Tibial artery (tissue), 4 donors: ENCODE results near the gene ARL8A.
"Not testable (repeated sequence)": the region's sequence is repeated elsewhere in the genome, so short reads cannot be mapped to it uniquely, and the experiment has no call there.

ENCODE experiments used
- DNase-seq, 2 donors: peaks; one replicate each; pipeline ENCODE4 v3.0.0-alpha.2; 2019
- H3K27ac ChIP-seq, 2 donors: fragments of 200-600 bp; sonication (generic) in 1 of 2; 1 replicate in 1 of 2; 2 replicates in 1 of 2; pipeline ENCODE4 v1.5.1; 2018 to 2019; ENCODE audit warnings: mild to moderate bottlenecking in 1 of 2
- H3K27me3 ChIP-seq, 2 donors: fragments of 200-600 bp; sonication (generic) in 1 of 2; one replicate each; pipeline versions ENCODE4 v1.5.1 to v1.6.0; 2016 to 2019
- H3K36me3 ChIP-seq, 3 donors: fragments of 200-600 bp; sonication (generic) in 2 of 3; one replicate each; pipeline ENCODE4 v1.5.1; 2016 to 2019; ENCODE audit warnings: mild to moderate bottlenecking in 2 of 3
- H3K4me1 ChIP-seq, 4 donors: fragments of 200-600 bp; sonication (generic) in 2 of 4; 1 replicate in 3 of 4; 2 replicates in 1 of 4; pipeline ENCODE4 v1.5.1; 2016 to 2019
- H3K4me3 ChIP-seq, 2 donors: fragments of 200-600 bp; sonication (generic) in 1 of 2; 1 replicate in 1 of 2; 2 replicates in 1 of 2; pipeline ENCODE4 v1.5.1; 2018 to 2019; ENCODE audit warnings: mild to moderate bottlenecking in 2 of 2
- H3K9me3 ChIP-seq, 3 donors: fragments of 200-600 bp; sonication (generic) in 1 of 3; one replicate each; pipeline ENCODE4 v1.5.1; 2016 to 2019
- intact Hi-C: fragments of 100-400 bp; cut with DNase I; formaldehyde crosslinking; loops from one replicate; pipeline ENCODE4 v1.15.0; 2023; ENCODE audit warnings: low total_unique reads
- TF ChIP-seq, protein P1 (sequence below), 2 experiments: fragments of 200-600 bp in 1 of 2; fragments of 450-650 bp in 1 of 2; IDR thresholded peaks; one replicate each; pipeline ENCODE4 v1.5.1; 2017 to 2019; ENCODE audit warnings: antibody characterized with exemption in 2 of 2, mild to moderate bottlenecking in 1 of 2, moderate library complexity in 1 of 2

Gene ARL8A

DNA sequence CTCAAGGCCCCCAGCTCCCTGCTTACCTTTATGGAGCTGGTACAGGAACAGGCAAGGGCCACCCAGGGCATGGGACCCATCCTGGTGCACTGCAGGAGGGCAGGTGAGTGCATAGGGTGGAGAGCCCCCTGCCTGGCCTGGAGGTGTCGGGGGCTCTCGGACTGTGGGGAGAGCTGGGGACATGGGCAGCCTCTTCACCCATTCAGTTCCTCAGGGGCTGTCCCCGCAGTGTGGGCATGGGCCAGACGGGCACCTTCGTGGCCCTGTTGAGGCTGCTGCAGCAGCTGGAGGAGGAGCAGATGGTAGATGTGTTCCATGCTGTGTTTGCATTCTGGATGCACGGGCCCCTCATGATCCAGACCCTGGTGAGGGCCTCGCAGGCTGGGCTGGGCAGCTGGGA lies 41.8 kb upstream of the ARL8A start:
- peaks cover 0 to 28% of the 10 kb centered on the region in 2 donors for H3K27me3 ChIP-seq
- TF ChIP-seq, protein P1, sequence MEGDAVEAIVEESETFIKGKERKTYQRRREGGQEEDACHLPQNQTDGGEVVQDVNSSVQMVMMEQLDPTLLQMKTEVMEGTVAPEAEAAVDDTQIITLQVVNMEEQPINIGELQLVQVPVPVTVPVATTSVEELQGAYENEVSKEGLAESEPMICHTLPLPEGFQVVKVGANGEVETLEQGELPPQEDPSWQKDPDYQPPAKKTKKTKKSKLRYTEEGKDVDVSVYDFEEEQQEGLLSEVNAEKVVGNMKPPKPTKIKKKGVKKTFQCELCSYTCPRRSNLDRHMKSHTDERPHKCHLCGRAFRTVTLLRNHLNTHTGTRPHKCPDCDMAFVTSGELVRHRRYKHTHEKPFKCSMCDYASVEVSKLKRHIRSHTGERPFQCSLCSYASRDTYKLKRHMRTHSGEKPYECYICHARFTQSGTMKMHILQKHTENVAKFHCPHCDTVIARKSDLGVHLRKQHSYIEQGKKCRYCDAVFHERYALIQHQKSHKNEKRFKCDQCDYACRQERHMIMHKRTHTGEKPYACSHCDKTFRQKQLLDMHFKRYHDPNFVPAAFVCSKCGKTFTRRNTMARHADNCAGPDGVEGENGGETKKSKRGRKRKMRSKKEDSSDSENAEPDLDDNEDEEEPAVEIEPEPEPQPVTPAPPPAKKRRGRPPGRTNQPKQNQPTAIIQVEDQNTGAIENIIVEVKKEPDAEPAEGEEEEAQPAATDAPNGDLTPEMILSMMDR (IDR thresholded peaks at IDR 0.05): no peak
- H3K36me3 ChIP-seq: no peaks in the 10 kb centered on the region
- H3K9me3 ChIP-seq: no peaks in the 10 kb centered on the region
- H3K4me3 ChIP-seq: no peak overlapping the region
- no peak overlapping the region for H3K27ac ChIP-seq
- intact Hi-C loops: loop anchor here (10.0 kb wide), 1 partner anchor 528 kb away; the partner anchor contains the start of gene SYT2
- no peak for DNase-seq
- H3K4me1 ChIP-seq: peaks cover 0 to 11% (median 8%) of the 10 kb centered on the region in 4 donors

DNA sequence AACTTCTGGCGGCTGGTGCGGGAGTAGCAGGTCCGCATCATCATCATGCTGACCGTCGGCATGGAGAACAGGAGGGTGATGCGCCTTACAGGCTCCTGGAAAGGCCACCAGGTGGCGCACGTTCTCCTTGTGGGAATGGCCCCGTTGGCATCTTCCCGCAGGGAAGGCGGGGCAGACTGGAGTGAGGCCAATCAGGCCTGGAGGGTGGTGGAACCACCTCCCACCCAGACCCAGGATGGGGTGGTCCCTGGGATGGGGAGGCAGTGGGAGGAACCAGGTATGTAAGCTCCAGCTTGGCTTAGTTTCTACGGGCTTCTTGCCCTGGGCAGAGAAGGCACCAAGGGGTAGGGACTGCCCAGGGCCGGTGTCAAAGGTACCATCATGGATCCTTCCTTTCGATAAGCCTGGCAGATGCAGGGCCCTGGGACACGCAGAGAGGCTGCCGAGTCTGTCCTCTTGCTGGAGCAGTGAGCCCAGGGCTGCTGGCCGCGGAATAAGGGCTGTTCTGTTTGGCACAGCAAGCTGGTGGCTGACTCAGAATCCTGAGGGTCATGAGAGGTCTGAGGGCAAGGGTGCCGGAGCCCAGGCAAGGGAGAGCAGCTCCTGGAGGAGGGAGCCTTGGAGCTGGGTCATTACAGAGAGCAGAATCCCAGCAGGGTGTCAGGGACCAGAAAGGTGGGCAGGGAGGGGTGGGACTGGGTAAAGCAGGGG lies 40.4 kb upstream of the ARL8A start:
- Histone ChIP-seq H3K27ac (no peak overlapping the region), H3K27me3 (peaks cover 0 to 32% of the 10 kb centered on the region in 2 donors), H3K4me3 (no peak overlapping the region), H3K36me3 (no peaks in the 10 kb centered on the region), H3K9me3 (no peaks in the 10 kb centered on the region), H3K4me1 (peaks cover 0 to 11% (median 8%) of the 10 kb centered on the region in 4 donors)
- peak; percentile 69 to 84 for DNase-seq
- TF ChIP-seq, protein P1 (IDR thresholded peaks at IDR 0.05): peak; percentile 81 to 90
- intact Hi-C loops: loop anchor here (10.0 kb wide), 1 partner anchor 530 kb away; the partner anchor contains the start of gene SYT2

- H3K4me3 ChIP-seq: no peak overlapping the region
- no peaks in the 10 kb centered on the region for H3K9me3 ChIP-seq
- DNase-seq: no peak
- TF ChIP-seq, protein P1 (IDR thresholded peaks at IDR 0.05): no peak
- peaks cover 0 to 11% (median 8%) of the 10 kb centered on the region in 4 donors for H3K4me1 ChIP-seq
- H3K36me3 ChIP-seq: no peaks in the 10 kb centered on the region
- intact Hi-C loops: loop anchor here (10.0 kb wide), 1 partner anchor 533 kb away; the partner anchor contains the start of gene SYT2
- peaks cover 0 to 39% of the 10 kb centered on the region in 2 donors for H3K27me3 ChIP-seq
- no peak overlapping the region for H3K27ac ChIP-seq
Observed at GRCh38 chr1:202182040-202182877, 37.7 kb upstream of the ARL8A start.

DNA sequence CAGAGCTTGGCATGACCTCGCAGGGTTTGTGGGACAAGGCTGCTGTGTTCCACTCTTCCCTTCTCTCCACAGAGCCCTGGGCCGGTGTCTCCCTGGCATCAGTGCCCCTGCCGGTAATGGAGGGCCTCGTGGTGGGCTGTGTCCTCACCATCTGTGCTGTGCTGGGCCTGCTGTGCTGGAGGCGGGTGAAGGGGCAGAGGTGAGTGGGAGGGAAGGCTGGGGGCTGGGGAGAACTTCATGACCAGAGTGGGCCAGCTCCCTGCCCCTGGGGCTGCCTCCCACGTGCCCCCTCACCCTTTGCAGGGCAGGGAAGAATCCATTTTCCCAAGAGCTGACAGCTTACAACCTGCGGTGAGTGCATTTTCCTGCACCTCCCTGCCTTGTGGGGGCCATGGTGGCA lies 37.0 kb upstream of the ARL8A start:
- intact Hi-C loops: loop anchor here (10.0 kb wide), 1 partner anchor 533 kb away; the partner anchor contains the start of gene SYT2
- no peaks in the 10 kb centered on the region for H3K9me3 ChIP-seq
- TF ChIP-seq, protein P1 (IDR thresholded peaks at IDR 0.05): no peak
- no peak overlapping the region for H3K4me3 ChIP-seq
- H3K36me3 ChIP-seq: no peaks in the 10 kb centered on the region
- H3K27me3 ChIP-seq: peaks cover 0 to 39% of the 10 kb centered on the region in 2 donors
- H3K4me1 ChIP-seq: peaks cover 0 to 11% (median 8%) of the 10 kb centered on the region in 4 donors
- no peak for DNase-seq
- H3K27ac ChIP-seq: no peak overlapping the region

GRCh38 chr1:202180751-202181139 lies 36.2 kb upstream of the ARL8A start:
- Histone ChIP-seq H3K4me1 (peaks cover 0 to 11% (median 8%) of the 10 kb centered on the region in 4 donors), H3K27me3 (peaks cover 0 to 39% of the 10 kb centered on the region in 2 donors)
- H3K9me3 ChIP-seq, DNase-seq, H3K4me3 ChIP-seq, H3K27ac ChIP-seq, H3K36me3 ChIP-seq: not testable (repeated sequence)
- intact Hi-C loops: loop anchor here (10.0 kb wide), 1 partner anchor 534 kb away; the partner anchor contains the start of gene SYT2
